SK-N-MC (cell line): ENCODE data around the gene CHAT.

Experiments used
- EZH2 ChIP-seq: fragments of 200-600 bp; sonication (generic); IDR thresholded peaks from one replicate; pipeline ENCODE4 v1.6.1; 2017; ENCODE audit warnings: antibody characterized with exemption
- POLR2AphosphoS5 ChIP-seq: IDR thresholded peaks from 2 replicates; pipeline ENCODE4 v1.6.1; 2012; ENCODE audit warnings: mild to moderate bottlenecking, low read depth, low read length, borderline replicate concordance

GRCh38 chr10:49613165-49613881 lies 514 bp upstream of the CHAT start:
- no peak for TF ChIP-seq EZH2
- TF ChIP-seq POLR2AphosphoS5: no peak
